KMS-11 (cell line): ENCODE results near the gene SPAG9.

ENCODE experiments used
- H2AFZ ChIP-seq: fragments of 200-600 bp; sonication (generic); 2 replicates; pipeline ENCODE4 v1.6.1; 2016; ENCODE audit warnings: antibody characterized with exemption, mixed run types, low read depth
- H3K27ac ChIP-seq: fragments of 200-600 bp; sonication (generic); 2 replicates; pipeline ENCODE4 v1.6.1; 2016; ENCODE audit warnings: mild to moderate bottlenecking, mixed run types
- H3K27me3 ChIP-seq: fragments of 200-600 bp; sonication (generic); 2 replicates; pipeline ENCODE4 v1.6.1; 2017; ENCODE audit warnings: mild to moderate bottlenecking, low read depth, mixed run types, moderate library complexity; ENCODE audit not compliant: insufficient read depth
- H3K36me3 ChIP-seq: fragments of 200-600 bp; sonication (generic); 2 replicates; pipeline ENCODE4 v1.6.1; 2017; ENCODE audit warnings: mild to moderate bottlenecking, mixed run types; ENCODE audit not compliant: insufficient read depth
- H3K4me1 ChIP-seq: fragments of 200-600 bp; sonication (generic); 2 replicates; pipeline ENCODE4 v1.6.1; 2016; ENCODE audit warnings: mild to moderate bottlenecking, low read depth, mixed run types; ENCODE audit not compliant: poor library complexity, severe bottlenecking
- H3K4me2 ChIP-seq: fragments of 200-600 bp; sonication (generic); 2 replicates; pipeline ENCODE4 v1.7.0; 2016; ENCODE audit warnings: mild to moderate bottlenecking, mixed run types
- H3K4me3 ChIP-seq: fragments of 200-600 bp; sonication (generic); IDR thresholded peaks from 2 replicates; pipeline ENCODE4 v1.6.1; 2017; ENCODE audit warnings: low read depth, low read length, mixed read lengths; ENCODE audit not compliant: insufficient read depth
- H3K79me2 ChIP-seq: fragments of 200-600 bp; sonication (generic); 2 replicates; pipeline ENCODE4 v1.6.1; 2016; ENCODE audit warnings: low read depth, mixed run types; ENCODE audit not compliant: insufficient read depth
- H3K9ac ChIP-seq: fragments of 200-600 bp; sonication (generic); 2 replicates; pipeline ENCODE4 v1.6.1; 2016; ENCODE audit warnings: mild to moderate bottlenecking, mixed run types
- H4K20me1 ChIP-seq: fragments of 200-600 bp; sonication (generic); 2 replicates; pipeline ENCODE4 v1.6.1; 2016; ENCODE audit warnings: mild to moderate bottlenecking, mixed run types; ENCODE audit not compliant: insufficient read depth
- CTCF ChIP-seq: fragments of 200-600 bp; sonication (generic); conservative IDR thresholded peaks from 2 replicates; pipeline ENCODE4 v1.6.1; 2017; ENCODE audit warnings: low read depth, mild to moderate bottlenecking, antibody characterized with exemption, low read length, moderate library complexity, mixed read lengths

Gene SPAG9

GRCh38 chr17:51165680-51166197 is 45.1 kb upstream of the SPAG9 start:
- Histone ChIP-seq H2AFZ (peak overlapping the region; percentile 76), H3K36me3 (peaks cover 24% of the 10 kb centered on the region; the same call in 1 of the 2 replicates), H3K27ac (peak overlapping the region; percentile 95)

GRCh38 chr17:51164911-51165679 is 44.4 kb upstream of the SPAG9 start:
- Histone ChIP-seq H4K20me1 (no peaks in the 10 kb centered on the region), H3K4me2 (peak overlapping the region; percentile 77), H3K4me3 (no peak overlapping the region), H3K27me3 (no peaks in the 10 kb centered on the region), H3K4me1 (peaks cover 27% of the 10 kb centered on the region), H3K9ac (peak overlapping the region; percentile 99; the same call in 1 of the 2 replicates), H3K36me3 (peaks cover 25% of the 10 kb centered on the region; the same call in 1 of the 2 replicates), H3K79me2 (peaks cover 25% of the 10 kb centered on the region; the same call in 1 of the 2 replicates), H2AFZ (peak overlapping the region; percentile 76), H3K27ac (peak overlapping the region; percentile 95)
- TF ChIP-seq CTCF, result no peak

More at GRCh38 chr17:51165680-51166197, 45.1 kb upstream of the SPAG9 start:
- Histone ChIP-seq H4K20me1 (no peaks in the 10 kb centered on the region), H3K4me3 (no peak overlapping the region), H3K79me2 (peaks cover 25% of the 10 kb centered on the region; the same call in 1 of the 2 replicates), H3K4me1 (peaks cover 27% of the 10 kb centered on the region), H3K27me3 (no peaks in the 10 kb centered on the region), H3K4me2 (peak overlapping the region; percentile 77), H3K9ac (peak overlapping the region; percentile 99)
- no peak for TF ChIP-seq CTCF

- Histone ChIP-seq H4K20me1 (no peaks in the 10 kb centered on the region), H3K9ac (no peak overlapping the region), H3K36me3 (peaks cover 15% of the 10 kb centered on the region; the same call in 1 of the 2 replicates), H2AFZ (no peak overlapping the region), H3K27ac (no peak overlapping the region), H3K4me2 (no peak overlapping the region), H3K4me1 (peaks cover 10% of the 10 kb centered on the region), H3K4me3 (no peak overlapping the region), H3K79me2 (peaks cover 32% of the 10 kb centered on the region), H3K27me3 (no peaks in the 10 kb centered on the region)
- no peak for TF ChIP-seq CTCF
Observed at GRCh38 chr17:51161541-51161940, 40.9 kb upstream of the SPAG9 start.

GRCh38 chr17:51159604-51160003 is 38.9 kb upstream of the SPAG9 start:
- H3K27me3 ChIP-seq, result no peaks in the 10 kb centered on the region
- H3K9ac ChIP-seq, result no peak overlapping the region
- H3K4me3 ChIP-seq, result no peak overlapping the region
- H3K27ac ChIP-seq, result no peak overlapping the region
- H3K4me1 ChIP-seq, result peaks cover 18% of the 10 kb centered on the region
- 0 out of 2 replicates have a peak, but pooled peaks cover 3% of the 10 kb centered on the region for H4K20me1 ChIP-seq
- peaks cover 51% of the 10 kb centered on the region for H3K79me2 ChIP-seq
- no peak overlapping the region for H3K4me2 ChIP-seq
- no peak overlapping the region for H2AFZ ChIP-seq
- peaks cover 24% of the 10 kb centered on the region; the same call in 1 of the 2 replicates for H3K36me3 ChIP-seq
- no peak for TF ChIP-seq CTCF
